ENCODE data around the gene PIK3CD.

The PIK3CD gene

DNA sequence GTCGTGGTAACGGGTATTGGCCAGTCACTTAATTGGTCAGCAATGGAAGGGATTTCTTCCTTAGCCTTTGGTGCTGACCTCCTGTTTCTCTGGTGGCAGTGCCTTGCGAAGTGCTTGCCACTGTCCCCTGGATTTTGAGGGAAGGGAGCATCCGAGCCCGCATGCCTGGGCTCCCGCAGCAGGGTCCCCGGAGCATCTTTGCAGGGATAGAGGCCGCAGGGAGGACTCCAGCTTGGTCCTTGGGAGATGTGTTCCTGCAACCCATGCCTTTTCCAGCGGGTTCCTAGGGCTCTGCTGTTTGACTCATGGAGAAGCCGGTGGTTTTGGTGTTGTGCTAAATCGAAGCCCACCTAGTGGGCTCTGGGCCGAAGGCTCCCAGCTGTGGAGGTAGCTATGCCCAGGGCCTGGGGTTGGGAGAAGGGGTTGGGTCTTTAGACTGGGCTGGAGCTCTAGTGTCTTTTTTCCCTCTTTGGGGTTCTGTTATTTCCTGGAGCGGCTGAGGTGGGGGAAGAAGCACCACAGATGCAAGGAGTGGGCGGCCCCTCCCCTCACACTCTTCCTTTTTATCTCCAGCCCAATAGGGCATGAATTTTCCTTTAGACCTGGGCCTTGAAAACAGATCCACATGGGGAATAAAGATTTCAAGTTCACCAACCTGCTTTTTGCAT, 39.0 kb downstream of the PIK3CD start:
- H2AK5ac ChIP-seq (ENCODE audit: low read length), result no peak overlapping the region
- no peak overlapping the region for H2BK120ac ChIP-seq (ENCODE audit: insufficient read depth, low read length, poor library complexity)
- H3K36me3 ChIP-seq (ENCODE audit: control insufficient read depth in 1 of 2, insufficient read depth in 2 of 2, low read length in 2 of 2), result no peaks in the 10 kb centered on the region
- peak overlapping the region; percentile 29 for H3K9ac ChIP-seq (ENCODE audit: low read length)
- peaks cover 16 to 17% of the 10 kb centered on the region in 2 experiments for H3K4me1 ChIP-seq (ENCODE audit: control insufficient read depth in 1 of 2, insufficient read depth in 2 of 2, low read length in 2 of 2)
- no peak overlapping the region for H2BK5ac ChIP-seq (ENCODE audit: low read depth, low read length, poor library complexity)
- H3K27ac ChIP-seq (ENCODE audit: low read depth, low read length), result no peak overlapping the region
- H3K4ac ChIP-seq (ENCODE audit: low read depth, low read length), result no peak overlapping the region
- no CpG with 5 or more reads among the region's 14 CpGs for WGBS (ENCODE audit: extremely low coverage, insufficient coverage, insufficient read length)
- H2AFZ ChIP-seq (ENCODE audit: insufficient read depth, low read length, poor library complexity), result no peak overlapping the region
- peaks cover 2% of the 10 kb centered on the region for H3K79me1 ChIP-seq (ENCODE audit: low read length)
- no peak overlapping the region for H4K91ac ChIP-seq (ENCODE audit: low read depth, low read length)
- no peak overlapping the region for H3K14ac ChIP-seq (ENCODE audit: low read length)
- H4K12ac ChIP-seq (ENCODE audit: low read depth, low read length), result no peak overlapping the region
- peaks cover 16% of the 10 kb centered on the region for H3K27me3 ChIP-seq (ENCODE audit: insufficient read depth, low read length)
- H3K79me2 ChIP-seq (ENCODE audit: control insufficient read depth, insufficient read depth, low read length, poor library complexity), result peaks cover 2% of the 10 kb centered on the region
- no peak overlapping the region for H3K4me3 ChIP-seq (ENCODE audit: low read depth, low read length)
- no peak overlapping the region for H3K18ac ChIP-seq (ENCODE audit: low read length)
- no peak overlapping the region for H4K8ac ChIP-seq (ENCODE audit: low read depth, low read length)
- peaks cover 1% of the 10 kb centered on the region for H3K9me3 ChIP-seq (ENCODE audit: insufficient read depth, low read depth, low read length)
- H3K4me2 ChIP-seq (ENCODE audit: low read length), result peak overlapping the region; percentile 81
- DNase-seq, result no peak
- no peak overlapping the region for H3K23ac ChIP-seq (ENCODE audit: low read length)
- H2BK12ac ChIP-seq (ENCODE audit: low read length), result no peak overlapping the region

- H4K12ac ChIP-seq (ENCODE audit: low read depth, low read length), result no peak overlapping the region
- no CpG with 5 or more reads among the region's 6 CpGs for WGBS (ENCODE audit: extremely low coverage, insufficient coverage, insufficient read length)
- H2BK12ac ChIP-seq (ENCODE audit: low read length), result no peak overlapping the region
These were observed 39.5 kb downstream of the PIK3CD start for GRCh38 chr1:9691108-9691445.

GRCh38 chr1:9691691-9692090, 40.2 kb downstream of the PIK3CD start:
- Histone ChIP-seq H3K18ac (ENCODE audit: low read length) (no peak overlapping the region), H3K14ac (ENCODE audit: low read length) (no peak overlapping the region), H3K27ac (ENCODE audit: low read depth, low read length) (no peak overlapping the region), H2BK12ac (ENCODE audit: low read length) (no peak overlapping the region), H2BK120ac (ENCODE audit: insufficient read depth, low read length, poor library complexity) (no peak overlapping the region), H3K79me2 (ENCODE audit: control insufficient read depth, insufficient read depth, low read length, poor library complexity) (peaks cover 2% of the 10 kb centered on the region), H4K12ac (ENCODE audit: low read depth, low read length) (no peak overlapping the region), H3K4ac (ENCODE audit: low read depth, low read length) (no peak overlapping the region), H3K4me1 (ENCODE audit: control insufficient read depth in 1 of 2, insufficient read depth in 2 of 2, low read length in 2 of 2) (peaks cover 16 to 17% of the 10 kb centered on the region in 2 experiments), H3K4me3 (ENCODE audit: low read depth, low read length) (no peak overlapping the region), H3K27me3 (ENCODE audit: insufficient read depth, low read length) (peaks cover 16% of the 10 kb centered on the region), H3K9me3 (ENCODE audit: insufficient read depth, low read depth, low read length) (peaks cover 1% of the 10 kb centered on the region), H3K36me3 (ENCODE audit: control insufficient read depth in 1 of 2, insufficient read depth in 2 of 2, low read length in 2 of 2) (no peaks in the 10 kb centered on the region), H4K8ac (ENCODE audit: low read depth, low read length) (no peak overlapping the region), H3K23ac (ENCODE audit: low read length) (no peak overlapping the region), H2AK5ac (ENCODE audit: low read length) (no peak overlapping the region), H3K79me1 (ENCODE audit: low read length) (peaks cover 2% of the 10 kb centered on the region), H4K91ac (ENCODE audit: low read depth, low read length) (no peak overlapping the region), H3K9ac (ENCODE audit: low read length) (no peak overlapping the region), H2BK5ac (ENCODE audit: low read depth, low read length, poor library complexity) (no peak overlapping the region), H3K4me2 (ENCODE audit: low read length) (no peak overlapping the region), H2AFZ (ENCODE audit: insufficient read depth, low read length, poor library complexity) (no peak overlapping the region)
- no peak for DNase-seq
- no CpG with 5 or more reads among the region's 5 CpGs for WGBS (ENCODE audit: extremely low coverage, insufficient coverage, insufficient read length)

More at GRCh38 chr1:9691108-9691445, 39.5 kb downstream of the PIK3CD start:
- peak in 1 of 2 donors; percentile 17 for DNase-seq
- Histone ChIP-seq H3K4me3 (ENCODE audit: low read depth, low read length) (no peak overlapping the region), H3K14ac (ENCODE audit: low read length) (no peak overlapping the region), H3K9me3 (ENCODE audit: insufficient read depth, low read depth, low read length) (peaks cover 1% of the 10 kb centered on the region), H3K27ac (ENCODE audit: low read depth, low read length) (no peak overlapping the region), H3K79me1 (ENCODE audit: low read length) (peaks cover 2% of the 10 kb centered on the region), H4K91ac (ENCODE audit: low read depth, low read length) (no peak overlapping the region), H3K4me1 (ENCODE audit: control insufficient read depth in 1 of 2, insufficient read depth in 2 of 2, low read length in 2 of 2) (peaks cover 16 to 17% of the 10 kb centered on the region in 2 experiments), H3K9ac (ENCODE audit: low read length) (no peak overlapping the region), H2BK5ac (ENCODE audit: low read depth, low read length, poor library complexity) (no peak overlapping the region), H3K4ac (ENCODE audit: low read depth, low read length) (no peak overlapping the region), H3K4me2 (ENCODE audit: low read length) (no peak overlapping the region), H2AFZ (ENCODE audit: insufficient read depth, low read length, poor library complexity) (no peak overlapping the region), H3K36me3 (ENCODE audit: control insufficient read depth in 1 of 2, insufficient read depth in 2 of 2, low read length in 2 of 2) (no peaks in the 10 kb centered on the region), H3K27me3 (ENCODE audit: insufficient read depth, low read length) (peaks cover 16% of the 10 kb centered on the region), H4K8ac (ENCODE audit: low read depth, low read length) (no peak overlapping the region), H2AK5ac (ENCODE audit: low read length) (no peak overlapping the region), H3K79me2 (ENCODE audit: control insufficient read depth, insufficient read depth, low read length, poor library complexity) (peaks cover 2% of the 10 kb centered on the region), H3K23ac (ENCODE audit: low read length) (no peak overlapping the region), H3K18ac (ENCODE audit: low read length) (no peak overlapping the region), H2BK120ac (ENCODE audit: insufficient read depth, low read length, poor library complexity) (no peak overlapping the region)

GRCh38 chr1:9696793-9697192, 45.3 kb downstream of the PIK3CD start:
- WGBS (ENCODE audit: extremely low coverage, insufficient coverage, insufficient read length), result no CpG with 5 or more reads among the region's 2 CpGs
- no peak for DNase-seq
- H2BK5ac ChIP-seq (ENCODE audit: low read depth, low read length, poor library complexity), result no peak overlapping the region

More at GRCh38 chr1:9696793-9697192, 45.3 kb downstream of the PIK3CD start:
- Histone ChIP-seq H3K27me3 (ENCODE audit: insufficient read depth, low read length) (no peaks in the 10 kb centered on the region), H4K91ac (ENCODE audit: low read depth, low read length) (no peak overlapping the region), H3K23ac (ENCODE audit: low read length) (no peak overlapping the region), H3K4me1 (ENCODE audit: control insufficient read depth in 1 of 2, insufficient read depth in 2 of 2, low read length in 2 of 2) (peaks cover 11 to 12% of the 10 kb centered on the region in 2 experiments), H2BK120ac (ENCODE audit: insufficient read depth, low read length, poor library complexity) (no peak overlapping the region), H2AK5ac (ENCODE audit: low read length) (no peak overlapping the region), H3K27ac (ENCODE audit: low read depth, low read length) (no peak overlapping the region), H3K4me2 (ENCODE audit: low read length) (no peak overlapping the region), H2AFZ (ENCODE audit: insufficient read depth, low read length, poor library complexity) (no peak overlapping the region), H4K12ac (ENCODE audit: low read depth, low read length) (no peak overlapping the region), H3K14ac (ENCODE audit: low read length) (no peak overlapping the region), H3K9me3 (ENCODE audit: insufficient read depth, low read depth, low read length) (no peaks in the 10 kb centered on the region), H3K4me3 (ENCODE audit: low read depth, low read length) (no peak overlapping the region), H3K79me2 (ENCODE audit: control insufficient read depth, insufficient read depth, low read length, poor library complexity) (no peaks in the 10 kb centered on the region), H3K9ac (ENCODE audit: low read length) (no peak overlapping the region), H2BK12ac (ENCODE audit: low read length) (no peak overlapping the region), H3K4ac (ENCODE audit: low read depth, low read length) (no peak overlapping the region), H3K18ac (ENCODE audit: low read length) (no peak overlapping the region), H4K8ac (ENCODE audit: low read depth, low read length) (no peak overlapping the region), H3K79me1 (ENCODE audit: low read length) (peaks cover 2% of the 10 kb centered on the region), H3K36me3 (ENCODE audit: control insufficient read depth in 1 of 2, insufficient read depth in 2 of 2, low read length in 2 of 2) (no peaks in the 10 kb centered on the region)
